Measurements from ENCODE around the gene CYB561. TPM values are rescaled to one million over a fixed set of nuclear protein-coding genes. Genes with fewer than 3 reads are reported as not detected.

CYB561 gene
- total RNA-seq, 1 donor, result 32.2 TPM

- H3K36me3 ChIP-seq (ENCODE audit: insufficient read depth, low read length), result no peaks in the 10 kb centered on the region
- peaks cover 35% of the 10 kb centered on the region for H3K27me3 ChIP-seq (ENCODE audit: insufficient read depth, low read length)
- H4K20me1 ChIP-seq (ENCODE audit: insufficient read depth, low read length), result no peaks in the 10 kb centered on the region
- no peak overlapping the region for H3K27ac ChIP-seq (ENCODE audit: low read depth, low read length)
- H3K79me2 ChIP-seq (ENCODE audit: insufficient read depth, low read length), result no peaks in the 10 kb centered on the region
- TF ChIP-seq, protein P1, sequence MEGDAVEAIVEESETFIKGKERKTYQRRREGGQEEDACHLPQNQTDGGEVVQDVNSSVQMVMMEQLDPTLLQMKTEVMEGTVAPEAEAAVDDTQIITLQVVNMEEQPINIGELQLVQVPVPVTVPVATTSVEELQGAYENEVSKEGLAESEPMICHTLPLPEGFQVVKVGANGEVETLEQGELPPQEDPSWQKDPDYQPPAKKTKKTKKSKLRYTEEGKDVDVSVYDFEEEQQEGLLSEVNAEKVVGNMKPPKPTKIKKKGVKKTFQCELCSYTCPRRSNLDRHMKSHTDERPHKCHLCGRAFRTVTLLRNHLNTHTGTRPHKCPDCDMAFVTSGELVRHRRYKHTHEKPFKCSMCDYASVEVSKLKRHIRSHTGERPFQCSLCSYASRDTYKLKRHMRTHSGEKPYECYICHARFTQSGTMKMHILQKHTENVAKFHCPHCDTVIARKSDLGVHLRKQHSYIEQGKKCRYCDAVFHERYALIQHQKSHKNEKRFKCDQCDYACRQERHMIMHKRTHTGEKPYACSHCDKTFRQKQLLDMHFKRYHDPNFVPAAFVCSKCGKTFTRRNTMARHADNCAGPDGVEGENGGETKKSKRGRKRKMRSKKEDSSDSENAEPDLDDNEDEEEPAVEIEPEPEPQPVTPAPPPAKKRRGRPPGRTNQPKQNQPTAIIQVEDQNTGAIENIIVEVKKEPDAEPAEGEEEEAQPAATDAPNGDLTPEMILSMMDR (IDR thresholded peaks at IDR 0.05; ENCODE audit: extremely low read depth, low read depth, low read length), result no peak
- peaks cover 12% of the 10 kb centered on the region for H3K4me1 ChIP-seq (ENCODE audit: insufficient read depth, low read length)
- H3K4me3 ChIP-seq (ENCODE audit: insufficient read depth, low read length), result peak overlapping the region; percentile 66
- peak overlapping the region; percentile 77 for H3K4me2 ChIP-seq (ENCODE audit: insufficient read depth, low read length)
- H2AFZ ChIP-seq (ENCODE audit: low read length), result peak overlapping the region; percentile 25
- no peaks in the 10 kb centered on the region for H3K9me3 ChIP-seq (ENCODE audit: low read depth, low read length)
- DNase-seq (ENCODE audit: insufficient read length, low spot score, missing footprints), result peak; percentile 97
These were observed 30.4 kb upstream of the CYB561 start for GRCh38 chr17:63476459-63476853.

DNA sequence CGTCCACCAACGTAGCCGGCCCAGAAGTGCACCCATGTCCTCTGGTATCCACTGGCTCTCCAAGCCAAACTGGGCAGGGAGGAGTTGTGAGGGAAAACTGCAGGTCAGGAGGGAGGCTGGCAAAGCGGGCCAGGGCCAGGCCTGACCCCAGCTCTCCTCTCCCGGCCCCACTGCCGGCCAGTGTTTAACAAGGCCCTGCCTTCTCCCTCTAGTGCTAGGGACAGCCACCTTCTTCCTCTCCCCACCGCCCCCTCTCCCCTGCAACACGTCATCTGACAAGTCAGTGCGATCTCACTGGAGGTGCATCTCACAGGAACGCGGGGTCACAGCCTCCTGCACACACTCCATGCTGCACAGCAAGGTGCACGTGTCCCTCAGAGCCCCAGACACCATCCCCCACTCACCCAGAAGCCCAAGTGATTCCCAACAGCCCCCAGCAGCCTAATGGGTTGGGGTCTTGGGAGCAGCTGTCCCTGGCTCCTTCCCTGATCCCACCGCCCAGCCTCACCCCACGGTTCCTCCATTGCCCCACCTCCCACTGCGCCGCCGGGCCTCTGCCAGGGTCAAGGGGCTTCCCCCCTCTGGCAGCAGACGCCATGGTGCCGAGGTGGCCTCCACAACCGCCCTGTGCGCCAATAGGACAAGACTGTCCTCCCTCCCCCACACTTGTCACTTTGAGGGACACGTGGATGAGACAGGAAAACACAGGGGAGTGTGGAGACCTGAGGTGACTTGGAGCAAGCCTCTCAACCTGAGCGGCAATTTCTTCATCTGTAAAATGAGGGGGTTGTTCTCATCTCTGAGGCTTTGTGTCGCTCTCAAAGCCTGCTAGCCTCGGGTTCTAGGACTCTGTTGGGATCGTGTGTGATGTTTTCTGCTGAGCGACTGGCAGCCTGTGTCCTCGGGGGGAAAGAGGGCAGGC, 29.6 kb upstream of the CYB561 start:
- no peak overlapping the region for H3K27ac ChIP-seq (ENCODE audit: low read depth, low read length)
- H3K79me2 ChIP-seq (ENCODE audit: insufficient read depth, low read length), result no peaks in the 10 kb centered on the region
- no peak overlapping the region for H2AFZ ChIP-seq (ENCODE audit: low read length)
- H3K4me1 ChIP-seq (ENCODE audit: insufficient read depth, low read length), result peaks cover 12% of the 10 kb centered on the region
- peaks cover 39% of the 10 kb centered on the region for H3K27me3 ChIP-seq (ENCODE audit: insufficient read depth, low read length)
- peak; percentile 88 for DNase-seq (ENCODE audit: insufficient read length, low spot score, missing footprints)
- no peaks in the 10 kb centered on the region for H3K9me3 ChIP-seq (ENCODE audit: low read depth, low read length)
- no peak overlapping the region for H3K4me2 ChIP-seq (ENCODE audit: insufficient read depth, low read length)
- H3K36me3 ChIP-seq (ENCODE audit: insufficient read depth, low read length), result no peaks in the 10 kb centered on the region
- no peak overlapping the region for H3K4me3 ChIP-seq (ENCODE audit: insufficient read depth, low read length)
- TF ChIP-seq, protein P1 (IDR thresholded peaks at IDR 0.05; ENCODE audit: extremely low read depth, low read depth, low read length), result no peak
- H4K20me1 ChIP-seq (ENCODE audit: insufficient read depth, low read length), result no peaks in the 10 kb centered on the region

DNA sequence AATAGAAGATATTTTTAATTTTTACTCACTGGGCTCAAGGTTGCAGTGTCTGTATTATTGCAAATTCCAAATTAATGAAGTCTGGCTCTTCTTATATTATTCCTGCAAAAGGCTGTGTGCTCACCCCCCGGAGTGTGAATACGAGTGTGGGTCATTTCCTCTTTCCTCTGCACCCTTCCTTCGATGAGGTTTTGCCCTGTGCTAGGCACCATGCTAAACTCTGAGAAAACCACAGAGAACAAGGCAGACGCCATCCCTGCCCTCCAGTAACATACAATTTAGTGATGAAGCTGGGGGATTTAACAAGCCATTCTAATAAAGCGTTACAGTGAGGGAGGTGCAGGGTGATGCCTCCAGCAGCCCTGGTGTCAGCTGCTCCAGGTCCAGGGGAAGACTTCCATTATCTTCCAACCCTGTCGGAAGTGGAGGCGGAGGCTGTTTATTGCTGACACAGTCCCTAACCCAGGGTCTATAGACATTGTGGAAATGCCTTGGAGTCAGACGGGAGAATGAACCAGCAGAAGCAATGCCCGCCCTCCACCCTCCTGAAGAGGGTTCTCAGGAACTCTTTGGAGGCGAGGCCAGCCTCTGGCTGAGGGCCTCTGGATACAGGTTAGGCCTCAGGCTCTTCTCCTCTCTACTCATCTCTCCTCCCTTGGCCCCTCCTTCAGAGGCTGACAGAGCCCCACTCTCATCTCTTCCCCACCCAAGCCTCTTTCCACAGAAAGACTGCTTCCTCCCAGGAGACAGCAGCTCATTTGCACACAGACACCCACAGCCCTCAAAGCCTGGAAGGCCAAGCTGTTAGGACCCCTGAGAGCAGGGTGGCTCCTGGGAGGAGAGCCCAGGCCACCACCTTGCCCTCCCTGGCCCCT, 28.7 kb upstream of the CYB561 start:
- no peak overlapping the region for H3K27ac ChIP-seq (ENCODE audit: low read depth, low read length)
- peaks cover 12% of the 10 kb centered on the region for H3K4me1 ChIP-seq (ENCODE audit: insufficient read depth, low read length)
- no peaks in the 10 kb centered on the region for H3K79me2 ChIP-seq (ENCODE audit: insufficient read depth, low read length)
- H3K9me3 ChIP-seq (ENCODE audit: low read depth, low read length), result no peaks in the 10 kb centered on the region
- no peak overlapping the region for H2AFZ ChIP-seq (ENCODE audit: low read length)
- DNase-seq (ENCODE audit: insufficient read length, low spot score, missing footprints), result peak; percentile 58
- H3K4me2 ChIP-seq (ENCODE audit: insufficient read depth, low read length), result no peak overlapping the region
- H3K27me3 ChIP-seq (ENCODE audit: insufficient read depth, low read length), result peaks cover 46% of the 10 kb centered on the region
- TF ChIP-seq, protein P1 (IDR thresholded peaks at IDR 0.05; ENCODE audit: extremely low read depth, low read depth, low read length), result no peak
- H3K36me3 ChIP-seq (ENCODE audit: insufficient read depth, low read length), result no peaks in the 10 kb centered on the region
- no peaks in the 10 kb centered on the region for H4K20me1 ChIP-seq (ENCODE audit: insufficient read depth, low read length)
- no peak overlapping the region for H3K4me3 ChIP-seq (ENCODE audit: insufficient read depth, low read length)
